ENCODE results near the gene ANKRD44. TPM values are rescaled to one million over a fixed set of nuclear protein-coding genes. Genes with fewer than 3 reads are reported as not detected.

The ANKRD44 gene
- total and polyA plus RNA-seq, 2 of the 8 experiments (the other 6 are each of a cell fraction or from before 2014, with no cell fraction given) = 1.2 to 1.3 TPM

DNA sequence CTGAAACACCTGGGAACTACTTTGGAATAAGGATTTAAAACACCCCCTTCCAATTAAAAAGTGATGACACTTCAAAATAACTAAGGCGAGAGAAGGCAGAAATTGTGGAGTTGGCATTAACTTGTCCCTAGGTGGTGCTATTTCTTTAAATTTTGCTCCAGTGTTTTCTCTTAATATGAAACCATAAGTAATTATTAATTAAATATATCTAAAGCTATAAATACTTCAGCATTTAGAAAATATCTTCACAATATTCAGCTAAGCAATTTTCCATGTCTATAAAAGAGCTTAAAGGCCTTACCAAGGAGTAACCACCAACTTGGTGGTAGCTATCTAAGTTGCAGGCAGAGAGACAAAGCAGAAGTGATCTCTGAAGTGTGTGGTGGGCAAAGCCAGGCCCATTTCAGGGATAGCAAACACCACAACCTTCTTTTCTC, 197.3 kb downstream of the ANKRD44 start:
- ChIA-PET CTCF (ENCODE audit: partially characterized antibody) (interaction anchor here (0.6 to 6.3 kb wide), 66 partner anchors 8 to 666 kb away, joined by 3 to 110 read pairs (median 5); no protein-coding TSS in a partner anchor), POLR2A (ENCODE audit: partially characterized antibody) (interaction anchor here (1.0 to 1.6 kb wide), 2 partner anchors 45 to 54 kb away, joined by 3 to 7 read pairs; no protein-coding TSS in a partner anchor)
- Histone ChIP-seq H4K20me1 (replicated peaks in 1 of 2; ENCODE audit: control insufficient read depth in 1 of 2, insufficient read depth in 2 of 2, low read length in 2 of 2) (no peaks in the 10 kb centered on the region), H3K36me3 (ENCODE audit: control insufficient read depth in 2 of 4, insufficient read depth in 4 of 4, low read length in 3 of 4) (no peaks in the 10 kb centered on the region), H2BK15ac (ENCODE audit: low read length) (no peak overlapping the region), H3K27ac (ENCODE audit: low read depth, low read length) (no peak overlapping the region), H3K14ac (ENCODE audit: insufficient read length) (no peak overlapping the region), H4K8ac (ENCODE audit: extremely low read depth, insufficient read depth, low read length) (no peak overlapping the region), H2AK5ac (ENCODE audit: low read depth, low read length) (no peak overlapping the region), H4K91ac (replicated peaks; ENCODE audit: insufficient read length, low read length) (no peak overlapping the region), H3K9ac (replicated peaks in 1 of 4; ENCODE audit: extremely low read depth in 1 of 4, low read depth in 3 of 4, low read length in 3 of 4) (no peak overlapping the region), H3K79me1 (ENCODE audit: low read depth, low read length) (no peaks in the 10 kb centered on the region), H3K27me3 (replicated peaks in 1 of 4; ENCODE audit: control insufficient read depth in 3 of 4, extremely low read depth in 1 of 4, insufficient read depth in 3 of 4, low read length in 3 of 4) (no peaks in the 10 kb centered on the region), H3K4me2 (ENCODE audit: insufficient read depth in 1 of 2, low read depth in 2 of 2, low read length in 2 of 2) (no peak overlapping the region), H3K23me2 (ENCODE audit: low read depth, low read length) (no peaks in the 10 kb centered on the region), H3K23ac (ENCODE audit: insufficient read length) (no peak overlapping the region), H2BK5ac (ENCODE audit: low read depth, low read length) (no peak overlapping the region), H3K4me1 (replicated peaks in 1 of 4; ENCODE audit: control insufficient read depth in 3 of 4, insufficient read depth in 4 of 4, low read length in 3 of 4) (no peaks in the 10 kb centered on the region), H3K79me2 (ENCODE audit: control insufficient read depth in 1 of 2, insufficient read depth in 2 of 2, low read length in 2 of 2) (no peaks in the 10 kb centered on the region), H3K4me3 (ENCODE audit: extremely low read depth in 1 of 4, insufficient read depth in 2 of 4, low read depth in 3 of 4, low read length in 4 of 4) (no peak overlapping the region), H2AFZ (ENCODE audit: low read length) (peak overlapping the region; percentile 97), H2BK120ac (replicated peaks; ENCODE audit: low read depth, low read length) (no peak overlapping the region), H2BK20ac (ENCODE audit: low read length) (no peak overlapping the region), H4K5ac (ENCODE audit: insufficient read length, low read depth, low read length) (no peak overlapping the region), H3K9me3 (ENCODE audit: insufficient read depth in 2 of 2, low read depth in 1 of 2, low read length in 1 of 2) (no peaks in the 10 kb centered on the region), H3K4ac (replicated peaks; ENCODE audit: insufficient read length, low read depth, low read length) (no peak overlapping the region), H3K56ac (replicated peaks; ENCODE audit: insufficient read length, low read depth, low read length) (no peak overlapping the region), H2BK12ac (ENCODE audit: low read depth, low read length) (no peak overlapping the region), H3K18ac (ENCODE audit: extremely low read depth, low read length) (no peak overlapping the region)
- FAIRE-seq = peak; percentile 63
- DNase-seq (ENCODE audit: low read depth in 1 of 2, low spot score in 2 of 2) = no peak
- TF ChIP-seq TAF1 (IDR thresholded peaks at IDR 0.05; ENCODE audit: low read depth, low read length) (no peak), KDM1A (IDR thresholded peaks at IDR 0.05; ENCODE audit: borderline replicate concordance, low read length) (no peak), EZH2 (IDR thresholded peaks at IDR 0.05; ENCODE audit: low read depth, low read length, severe bottlenecking) (no peak), RAD21 (IDR thresholded peaks at IDR 0.05 in 1 of 2, conservative IDR thresholded peaks at IDR 0.05 in 1 of 2; ENCODE audit: low read depth in 2 of 2, low read length in 2 of 2) (peak; percentile 62 to 67), MAFK (IDR thresholded peaks at IDR 0.05; ENCODE audit: low read depth, low read length) (peak; percentile 88), CHD2 (IDR thresholded peaks at IDR 0.05; ENCODE audit: low read length) (no peak), SAP30 (IDR thresholded peaks at IDR 0.05; ENCODE audit: insufficient read depth, insufficient replicate concordance, low read length) (no peak)
- TF ChIP-seq, protein P1, sequence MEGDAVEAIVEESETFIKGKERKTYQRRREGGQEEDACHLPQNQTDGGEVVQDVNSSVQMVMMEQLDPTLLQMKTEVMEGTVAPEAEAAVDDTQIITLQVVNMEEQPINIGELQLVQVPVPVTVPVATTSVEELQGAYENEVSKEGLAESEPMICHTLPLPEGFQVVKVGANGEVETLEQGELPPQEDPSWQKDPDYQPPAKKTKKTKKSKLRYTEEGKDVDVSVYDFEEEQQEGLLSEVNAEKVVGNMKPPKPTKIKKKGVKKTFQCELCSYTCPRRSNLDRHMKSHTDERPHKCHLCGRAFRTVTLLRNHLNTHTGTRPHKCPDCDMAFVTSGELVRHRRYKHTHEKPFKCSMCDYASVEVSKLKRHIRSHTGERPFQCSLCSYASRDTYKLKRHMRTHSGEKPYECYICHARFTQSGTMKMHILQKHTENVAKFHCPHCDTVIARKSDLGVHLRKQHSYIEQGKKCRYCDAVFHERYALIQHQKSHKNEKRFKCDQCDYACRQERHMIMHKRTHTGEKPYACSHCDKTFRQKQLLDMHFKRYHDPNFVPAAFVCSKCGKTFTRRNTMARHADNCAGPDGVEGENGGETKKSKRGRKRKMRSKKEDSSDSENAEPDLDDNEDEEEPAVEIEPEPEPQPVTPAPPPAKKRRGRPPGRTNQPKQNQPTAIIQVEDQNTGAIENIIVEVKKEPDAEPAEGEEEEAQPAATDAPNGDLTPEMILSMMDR (IDR thresholded peaks at IDR 0.05; ENCODE audit: control extremely low read depth in 1 of 3, insufficient read depth in 1 of 3, low read depth in 1 of 3, low read length in 3 of 3) = peak in 2 of 3 experiments; percentile 29 to 35; a peak in 2 of 4 replicates
- WGBS, 2 experiments (ENCODE audit: extremely low coverage in 1 of 2, insufficient coverage in 1 of 2, insufficient read length in 1 of 2, insufficient replicate concordance in 2 of 2, low coverage in 1 of 2, low lambda C conversion rate in 2 of 2, missing lambda C conversion rate in 1 of 2) = 27% methylated on average over 1 of the region's 1 CpG; no CpG with 5 or more reads in 1 of the 2 experiments

Measured in H1 (cell line).